ENCODE data around the gene ETV7.

- TF ChIP-seq, protein P1, sequence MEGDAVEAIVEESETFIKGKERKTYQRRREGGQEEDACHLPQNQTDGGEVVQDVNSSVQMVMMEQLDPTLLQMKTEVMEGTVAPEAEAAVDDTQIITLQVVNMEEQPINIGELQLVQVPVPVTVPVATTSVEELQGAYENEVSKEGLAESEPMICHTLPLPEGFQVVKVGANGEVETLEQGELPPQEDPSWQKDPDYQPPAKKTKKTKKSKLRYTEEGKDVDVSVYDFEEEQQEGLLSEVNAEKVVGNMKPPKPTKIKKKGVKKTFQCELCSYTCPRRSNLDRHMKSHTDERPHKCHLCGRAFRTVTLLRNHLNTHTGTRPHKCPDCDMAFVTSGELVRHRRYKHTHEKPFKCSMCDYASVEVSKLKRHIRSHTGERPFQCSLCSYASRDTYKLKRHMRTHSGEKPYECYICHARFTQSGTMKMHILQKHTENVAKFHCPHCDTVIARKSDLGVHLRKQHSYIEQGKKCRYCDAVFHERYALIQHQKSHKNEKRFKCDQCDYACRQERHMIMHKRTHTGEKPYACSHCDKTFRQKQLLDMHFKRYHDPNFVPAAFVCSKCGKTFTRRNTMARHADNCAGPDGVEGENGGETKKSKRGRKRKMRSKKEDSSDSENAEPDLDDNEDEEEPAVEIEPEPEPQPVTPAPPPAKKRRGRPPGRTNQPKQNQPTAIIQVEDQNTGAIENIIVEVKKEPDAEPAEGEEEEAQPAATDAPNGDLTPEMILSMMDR (IDR thresholded peaks at IDR 0.05) = no peak
- TF ChIP-seq POLR2A (IDR thresholded peaks at IDR 0.05) (no peak), POLR2AphosphoS5 (IDR thresholded peaks at IDR 0.05) (no peak)
Observed at GRCh38 chr6:36377594-36377993, 9.9 kb downstream of the ETV7 start.

Data from prostate gland (tissue), 2 donors.